ENCODE results near the gene TUBA3D.
"Not testable (repeated sequence)": the region's sequence is repeated elsewhere in the genome, so short reads cannot be mapped to it uniquely, and the experiment has no call there.

TUBA3D gene

DNA sequence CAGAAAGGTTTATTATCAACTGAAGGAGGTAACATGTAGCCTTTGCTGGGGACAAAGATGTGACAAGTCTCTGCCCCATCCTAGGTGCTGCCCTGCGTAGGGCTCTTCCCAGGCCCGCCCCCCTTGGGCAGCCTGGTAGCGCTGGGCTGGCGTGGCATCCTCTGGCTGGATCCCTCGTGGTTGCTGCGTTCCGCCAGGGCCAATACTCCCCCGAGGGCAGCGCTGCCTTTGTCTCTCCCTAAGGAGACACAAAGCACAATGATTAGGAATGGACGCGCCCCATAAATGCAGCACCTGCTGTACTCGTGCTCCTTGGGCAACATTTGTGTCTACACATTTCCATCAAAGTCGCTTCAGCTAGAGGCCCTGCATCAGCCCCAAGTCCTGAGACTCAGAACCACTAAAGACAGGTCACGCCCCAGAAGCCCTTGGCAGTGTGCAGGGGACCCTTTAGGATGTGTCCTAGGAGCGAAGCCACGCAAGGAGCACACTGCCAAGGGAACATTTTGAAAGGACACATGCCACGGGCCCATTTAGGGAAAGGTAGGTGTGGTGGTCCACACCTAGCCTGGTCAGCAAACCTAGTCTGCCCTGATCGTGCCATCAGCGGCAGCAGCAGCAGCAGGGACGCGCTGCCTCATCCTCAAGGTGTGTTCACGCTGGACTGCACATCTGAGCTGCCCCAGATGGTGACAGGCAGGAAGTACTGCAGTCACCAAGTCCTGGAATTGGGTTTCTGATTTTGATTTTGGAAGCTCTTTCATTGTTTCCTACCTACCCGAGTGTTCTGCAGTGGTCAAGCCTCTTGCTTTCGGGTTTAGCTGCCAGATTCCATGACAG, 8.3 kb downstream of the TUBA3D start:
- not testable (repeated sequence) for DNase-seq (ENCODE audit: low spot score)

DNA sequence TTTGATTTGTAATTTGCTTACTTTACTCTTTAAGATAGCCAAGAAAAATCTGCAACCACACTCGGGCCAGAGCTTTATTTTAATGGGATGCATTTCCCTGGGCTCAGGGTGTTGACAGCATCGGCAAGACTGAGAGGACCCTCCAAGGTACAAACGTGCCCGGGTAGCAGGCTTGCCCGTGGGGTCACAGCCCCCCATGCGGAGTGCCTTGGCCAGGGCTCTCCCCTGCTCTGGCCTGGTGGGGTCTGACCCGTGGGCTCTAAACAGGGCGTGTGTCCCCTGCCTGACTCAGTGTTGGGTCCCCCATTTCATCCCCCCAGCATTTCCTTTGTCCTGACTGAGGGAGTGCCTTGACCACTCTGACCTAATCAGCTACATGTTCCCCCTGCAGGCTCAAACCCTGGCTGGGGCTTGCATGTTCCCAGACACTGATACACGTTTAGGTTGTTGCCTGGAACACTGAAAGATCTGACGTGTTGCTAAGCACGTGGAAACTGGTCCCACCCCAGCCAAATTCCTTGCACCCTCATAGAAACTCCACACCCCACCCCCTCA, 9.1 kb downstream of the TUBA3D start:
- not testable (repeated sequence) for DNase-seq (ENCODE audit: low spot score)

DNA sequence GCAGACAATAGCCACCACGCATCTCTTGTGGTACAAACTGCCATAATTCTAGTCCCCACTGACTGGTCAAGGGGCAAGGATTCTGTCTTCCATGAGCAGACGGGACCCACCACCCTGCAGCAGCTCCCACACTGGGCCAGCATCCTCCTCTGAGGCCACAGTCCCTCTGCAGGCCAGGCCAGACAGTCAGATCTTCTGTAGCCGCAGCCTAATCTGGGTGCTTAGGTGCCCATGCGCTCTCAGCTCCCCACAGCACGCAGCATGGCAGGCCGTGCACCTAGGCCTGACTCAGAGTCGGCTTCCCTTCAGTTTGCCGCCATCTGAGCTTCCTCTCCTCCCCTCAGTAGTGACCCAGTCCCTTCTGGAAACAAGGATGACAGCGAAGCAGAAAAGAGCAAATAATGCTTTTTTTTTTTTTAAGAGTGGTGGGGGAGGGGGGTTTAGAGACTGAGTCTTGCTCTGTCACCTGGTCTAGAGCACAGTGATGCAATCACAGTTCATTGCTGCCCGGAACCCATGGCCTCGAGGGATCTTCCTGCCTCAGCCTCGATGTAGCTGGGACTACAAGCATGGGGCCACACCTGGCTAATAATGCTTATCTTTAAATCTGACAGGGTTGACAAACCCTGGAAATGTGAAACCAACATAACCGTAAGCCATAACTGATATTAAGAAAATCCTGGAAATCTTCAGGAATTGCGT, 10.4 kb downstream of the TUBA3D start:
- not testable (repeated sequence) for DNase-seq (ENCODE audit: low spot score)

DNA sequence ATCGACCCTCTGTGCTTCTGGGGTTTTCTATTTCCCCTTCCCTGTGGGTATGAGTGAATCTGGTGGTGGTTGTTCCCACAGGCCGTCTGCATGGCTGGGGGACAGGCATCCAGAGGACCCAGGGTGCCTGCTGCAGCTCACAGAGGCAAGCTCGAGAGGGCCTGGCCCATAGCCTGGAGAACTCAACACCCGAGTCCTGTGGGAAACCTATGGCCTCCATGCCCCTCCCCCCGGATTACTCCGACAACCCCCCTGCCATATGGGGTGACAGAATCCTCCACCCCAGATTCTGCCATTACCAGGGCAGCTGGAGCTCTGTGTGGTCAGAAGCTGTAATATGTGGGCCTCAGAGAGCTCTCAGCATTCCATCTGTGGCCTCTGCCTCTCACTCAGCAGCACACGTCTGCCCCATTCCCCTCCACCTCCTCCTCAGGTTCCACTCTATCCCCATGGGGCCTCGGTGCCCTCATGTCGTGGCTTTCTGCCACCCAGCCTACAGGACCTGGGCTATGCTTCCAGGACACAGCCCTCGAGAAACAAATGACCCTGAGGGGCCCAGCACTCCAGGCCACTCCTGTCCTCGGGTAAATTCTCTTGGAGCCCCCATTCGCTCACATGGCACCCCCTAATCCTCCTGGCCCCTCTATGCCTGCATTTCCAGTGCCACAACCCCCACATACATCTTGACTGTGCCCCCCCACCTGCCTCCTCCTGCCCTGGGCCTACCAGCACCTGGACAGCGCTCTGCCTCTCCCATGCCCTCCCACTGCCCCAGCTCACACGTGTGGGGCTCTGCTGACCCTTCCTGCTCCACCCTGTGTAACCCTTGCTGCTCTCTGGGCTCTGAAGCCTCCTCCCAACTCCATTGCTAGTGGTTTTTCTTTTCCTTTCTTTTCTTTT, 12.6 kb downstream of the TUBA3D start:
- no peak for DNase-seq (ENCODE audit: low spot score)

DNA sequence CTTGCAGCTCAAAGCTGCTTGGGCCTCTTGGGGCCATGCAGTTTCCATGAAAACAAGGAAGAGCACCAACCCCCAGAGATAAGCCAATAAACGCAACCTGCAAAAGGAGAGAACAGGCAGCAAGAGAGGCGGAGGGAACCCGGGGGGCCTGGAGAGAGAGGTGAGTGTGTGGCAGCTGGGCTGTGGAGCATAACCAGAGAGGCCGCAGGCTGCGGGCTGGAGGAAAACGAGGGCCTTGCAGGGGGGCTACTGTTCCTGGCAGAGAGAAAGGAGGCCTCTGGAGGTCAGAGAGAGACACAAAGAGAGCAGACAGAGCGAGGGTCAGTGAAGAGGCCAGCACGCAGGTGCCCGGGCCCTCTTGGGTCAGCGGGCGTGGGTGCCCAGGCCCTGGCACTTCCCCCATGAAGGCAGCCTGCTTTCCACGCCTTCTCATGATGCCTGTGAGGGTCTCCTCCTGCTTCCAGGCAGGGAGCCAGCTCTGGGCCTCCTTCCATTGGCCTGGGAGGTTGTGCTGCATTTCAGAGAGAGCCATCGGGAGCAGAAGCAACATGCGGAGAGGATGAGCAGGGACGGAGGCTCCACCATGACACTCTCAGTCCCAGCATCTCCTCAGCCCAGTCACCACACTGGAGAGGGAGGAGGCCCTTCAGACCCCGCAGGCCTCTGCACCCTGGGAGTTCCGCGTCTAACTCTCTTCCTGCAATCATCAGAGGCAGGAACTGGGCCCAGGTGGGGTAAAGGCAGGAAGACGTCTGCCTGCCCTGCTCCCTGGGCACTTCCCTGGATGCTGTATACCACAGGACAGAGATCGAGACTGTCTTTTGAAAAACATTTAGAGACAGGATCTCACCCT, 14.9 kb downstream of the TUBA3D start:
- DNase-seq (ENCODE audit: low spot score), result not testable (repeated sequence)

DNA sequence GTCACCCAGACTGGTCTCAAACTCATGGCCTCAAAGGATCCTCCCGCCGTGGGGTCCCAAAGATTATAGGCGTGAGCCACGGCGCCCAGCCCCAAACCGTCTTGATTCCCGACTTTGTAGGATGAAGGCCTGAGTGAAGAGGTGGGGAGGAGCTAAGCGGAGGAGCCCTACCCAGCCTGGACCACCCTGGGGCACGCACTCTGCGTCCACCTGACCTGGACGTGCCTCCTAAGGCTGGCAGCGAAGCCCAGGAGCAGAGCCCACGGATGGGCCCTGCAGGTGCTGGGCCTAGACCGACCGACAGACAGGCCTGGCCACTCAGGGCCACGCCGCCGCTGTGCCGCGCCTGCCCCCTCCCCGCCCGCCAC, 15.5 kb downstream of the TUBA3D start:
- DNase-seq (ENCODE audit: low spot score), result not testable (repeated sequence)

DNA sequence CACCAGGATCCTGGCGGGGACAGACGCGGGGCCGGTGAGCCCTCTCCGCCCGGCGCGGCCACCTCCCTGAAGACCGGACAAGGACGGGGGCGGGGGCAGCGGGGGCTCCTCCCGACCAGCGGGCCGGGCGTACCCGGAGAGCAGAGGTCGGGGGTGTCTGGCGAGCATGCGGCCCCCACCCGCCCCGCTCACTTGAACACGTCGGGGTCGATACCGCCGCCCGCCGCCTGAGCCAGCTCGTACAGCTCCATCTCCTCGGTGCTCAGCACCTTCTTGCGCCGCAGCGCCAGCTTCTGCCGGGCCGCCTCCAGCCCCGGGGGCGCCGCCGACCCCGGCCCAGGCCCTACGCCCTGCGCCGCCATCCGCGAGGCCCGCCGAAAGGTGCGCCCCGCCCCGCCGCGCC, 16.1 kb downstream of the TUBA3D start, which contains the start of gene MZT2A:
Gene MZT2A, minus strand, starts transcription at position 383 of the 403 bp plus-strand sequence. Its CDS starts 21 bp downstream, at position 362.
- not testable (repeated sequence) for DNase-seq (ENCODE audit: low spot score)

DNA sequence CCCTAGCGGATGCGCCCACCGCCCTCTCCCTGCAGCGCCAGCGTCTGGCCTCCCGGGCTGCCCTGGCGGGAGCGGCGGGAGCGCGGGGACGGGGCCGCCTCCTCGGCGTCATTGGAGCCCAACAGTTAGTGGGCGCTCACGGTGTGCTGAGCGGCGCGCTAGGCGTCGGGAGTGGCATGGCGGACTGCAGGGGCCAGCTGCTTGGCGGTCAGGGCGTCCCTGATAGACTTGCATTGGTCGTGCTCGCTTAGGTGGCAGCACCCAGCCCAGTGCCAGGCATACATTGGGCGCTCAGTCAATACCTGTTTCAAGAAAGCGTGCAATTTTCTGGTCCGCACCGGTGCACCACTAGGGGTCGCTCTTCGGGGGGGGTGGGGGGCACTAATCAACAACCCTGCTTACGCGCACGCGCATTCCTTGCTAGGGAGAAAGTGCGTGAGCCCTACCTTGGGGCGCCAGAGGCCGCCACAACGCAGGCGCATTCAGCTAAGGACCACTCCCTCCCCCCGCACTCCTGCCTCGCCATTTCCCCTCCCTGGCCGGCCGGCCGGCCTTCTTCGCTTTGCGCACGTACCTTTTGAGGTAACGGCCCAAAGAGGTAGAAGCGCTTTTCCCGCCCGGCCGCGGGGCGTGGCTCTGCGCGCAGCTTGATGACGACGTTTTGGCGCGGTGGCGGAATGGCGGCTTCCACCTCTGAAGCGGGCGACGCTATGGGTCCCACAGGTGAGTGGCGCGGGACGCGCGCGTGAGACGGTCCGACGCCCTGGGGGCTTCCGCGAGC, 16.7 kb downstream of the TUBA3D start:
- peak; percentile 99 for DNase-seq (ENCODE audit: low spot score)

DNA sequence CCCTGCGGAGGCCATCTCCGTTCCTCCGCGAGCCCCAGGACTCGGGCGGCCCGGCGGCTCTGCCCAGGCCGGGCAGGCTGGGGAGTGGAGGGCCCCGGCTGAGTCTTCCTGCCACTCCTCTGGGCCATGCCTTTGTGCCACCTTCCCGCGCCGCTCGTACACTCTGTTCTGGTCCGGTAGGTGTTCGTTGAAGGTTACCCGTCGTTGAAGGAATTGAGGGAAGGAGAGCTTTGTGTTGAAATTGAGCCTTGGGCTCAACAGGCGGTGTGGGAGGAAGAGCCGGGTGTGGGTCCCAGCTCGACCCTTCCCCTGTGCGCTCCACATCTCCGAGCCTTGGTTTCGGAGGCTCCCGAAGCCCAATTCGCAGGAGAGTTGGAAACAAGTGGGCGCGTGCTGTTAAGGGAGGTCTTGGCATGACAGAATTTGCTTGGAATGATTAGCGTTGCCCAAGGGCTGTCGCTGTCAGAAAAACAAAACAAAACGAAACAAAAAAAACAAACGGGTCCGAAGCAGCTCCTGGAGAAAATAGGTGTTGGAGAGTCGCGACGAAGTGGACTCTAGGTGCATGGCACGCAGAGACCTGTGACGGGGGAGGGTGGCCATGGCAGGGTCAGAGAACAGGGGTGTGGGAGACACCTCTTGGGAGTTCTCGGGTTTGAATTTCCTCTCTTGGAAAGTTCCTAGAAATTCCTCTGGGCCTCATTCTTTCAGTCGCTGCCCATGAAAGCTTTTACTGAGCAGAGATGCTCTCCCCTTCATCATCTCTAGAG, 17.5 kb downstream of the TUBA3D start:
- DNase-seq (ENCODE audit: low spot score), result no peak

DNA sequence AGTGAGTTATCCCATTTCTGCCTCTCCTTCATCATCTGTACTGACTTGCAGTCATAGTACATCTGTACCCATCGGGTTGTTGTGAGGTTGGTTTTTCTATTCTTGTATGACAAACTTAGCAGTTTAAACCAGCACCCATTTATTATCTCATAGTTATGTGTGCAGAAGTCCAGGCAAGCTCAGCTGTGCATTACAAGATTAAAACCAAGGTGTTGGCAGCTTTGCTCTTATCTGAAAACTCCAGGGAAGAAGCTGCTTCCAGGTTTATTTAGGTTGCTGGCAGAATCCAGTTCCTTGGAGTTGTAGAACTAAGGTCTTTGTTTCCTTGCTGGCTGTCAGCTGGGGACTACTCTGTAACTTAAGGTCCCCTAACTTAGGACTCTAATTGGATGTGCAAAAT, 19.6 kb downstream of the TUBA3D start:
- not testable (repeated sequence) for DNase-seq (ENCODE audit: low spot score)

DNA sequence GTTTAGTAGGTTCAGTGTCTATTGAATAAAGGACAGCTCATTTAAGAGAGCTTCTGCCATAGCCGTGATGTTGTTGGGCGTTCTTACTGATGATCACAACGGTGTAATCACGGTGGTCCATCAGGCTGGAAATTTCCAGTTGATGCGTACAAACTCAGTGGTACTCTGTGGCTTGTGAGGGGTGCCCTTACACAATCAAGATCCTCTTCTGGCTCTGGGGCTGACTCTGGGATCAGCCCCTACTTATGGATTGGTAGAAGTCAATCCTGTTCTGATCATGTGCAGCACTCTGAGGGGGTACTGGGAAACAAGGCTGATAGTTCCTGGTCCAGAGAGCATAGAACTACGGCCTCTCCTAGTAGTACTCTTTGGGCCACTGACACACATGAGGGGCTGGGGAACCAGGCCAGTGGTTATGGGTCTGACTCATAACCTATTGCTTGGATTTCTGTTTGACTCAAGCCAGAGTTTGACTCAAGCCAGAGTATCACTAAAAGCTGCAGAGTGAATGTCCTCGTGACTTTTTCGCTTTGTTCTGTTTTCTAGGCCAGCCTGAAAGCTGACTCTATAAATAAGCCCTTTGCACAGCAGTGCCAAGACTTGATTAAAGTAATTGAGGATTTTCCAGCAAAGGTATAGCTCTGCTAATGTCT, 22.5 kb downstream of the TUBA3D start:
- DNase-seq (ENCODE audit: low spot score), result peak; percentile 10

DNA sequence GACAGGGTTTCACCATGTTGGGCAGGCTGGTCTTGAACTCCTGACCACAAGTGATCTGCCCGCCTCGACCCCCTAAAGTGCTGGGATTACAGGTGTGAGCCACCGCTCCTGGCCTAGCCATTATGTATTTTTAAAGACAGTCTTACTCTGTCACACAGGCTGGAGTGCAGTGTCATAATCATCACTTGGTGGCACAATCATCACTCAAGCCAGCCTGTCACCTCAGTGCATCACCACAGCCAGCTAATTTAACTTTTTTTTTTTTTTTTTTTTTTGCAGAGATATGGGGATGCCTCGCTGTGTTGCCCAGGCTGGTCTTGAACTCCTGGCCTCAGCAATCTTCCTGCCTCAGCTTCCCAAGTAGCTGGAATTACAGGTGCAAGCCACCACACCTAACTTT, 27.7 kb downstream of the TUBA3D start:
- not testable (repeated sequence) for DNase-seq (ENCODE audit: low spot score)

DNA sequence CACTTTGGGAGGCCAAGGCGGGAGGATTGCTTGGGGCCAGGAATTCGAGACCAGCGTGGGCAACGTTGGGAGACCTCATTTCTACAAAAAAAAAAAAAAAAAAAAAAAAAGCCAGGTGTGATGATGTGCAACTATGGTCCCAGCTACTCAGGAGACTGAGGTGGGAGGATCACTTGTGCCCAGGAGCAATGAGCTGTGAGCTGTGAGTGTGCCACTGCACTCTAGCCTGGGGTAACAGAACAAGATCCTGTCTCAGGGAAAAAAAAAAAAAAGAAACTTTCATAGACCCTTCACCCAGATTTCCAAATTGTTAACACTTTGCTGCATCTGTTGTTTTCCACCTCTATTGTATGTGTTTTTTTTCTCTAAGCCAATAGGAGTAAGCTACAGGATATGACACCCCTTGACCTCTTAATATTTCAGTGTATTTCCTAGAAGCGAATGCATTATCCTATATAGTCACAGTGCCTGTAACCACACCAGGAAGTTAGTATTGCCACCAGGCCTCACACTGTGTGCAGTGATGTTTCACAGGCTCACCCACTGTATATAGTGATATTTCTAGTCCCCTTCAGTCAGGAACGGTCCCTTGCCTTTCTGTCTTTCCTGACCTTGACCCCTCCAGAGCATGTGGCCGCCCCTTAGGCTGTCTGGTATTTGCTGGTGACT, 28.3 kb downstream of the TUBA3D start:
- DNase-seq (ENCODE audit: low spot score), result not testable (repeated sequence)

DNA sequence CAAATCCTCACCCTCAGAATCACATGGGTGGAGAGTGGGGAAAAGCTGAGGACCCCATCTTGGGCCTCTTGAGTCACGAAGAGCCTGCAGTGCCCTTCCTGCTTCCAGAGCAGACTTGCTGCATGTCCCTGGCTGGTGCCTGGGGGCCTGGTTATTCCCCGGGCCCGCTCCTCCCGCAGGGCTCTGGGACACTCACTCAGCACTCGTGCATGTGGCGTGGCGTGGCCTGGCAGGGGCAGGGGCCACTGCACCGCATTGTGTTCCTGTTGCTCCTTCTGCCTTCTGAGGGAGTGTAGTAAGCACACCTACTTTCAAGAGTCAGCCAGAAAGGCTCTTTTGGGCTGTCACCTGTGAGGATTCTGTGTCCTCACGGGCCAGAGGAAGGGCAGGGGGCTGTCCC, 33.7 kb downstream of the TUBA3D start:
- no peak for DNase-seq (ENCODE audit: low spot score)

DNA sequence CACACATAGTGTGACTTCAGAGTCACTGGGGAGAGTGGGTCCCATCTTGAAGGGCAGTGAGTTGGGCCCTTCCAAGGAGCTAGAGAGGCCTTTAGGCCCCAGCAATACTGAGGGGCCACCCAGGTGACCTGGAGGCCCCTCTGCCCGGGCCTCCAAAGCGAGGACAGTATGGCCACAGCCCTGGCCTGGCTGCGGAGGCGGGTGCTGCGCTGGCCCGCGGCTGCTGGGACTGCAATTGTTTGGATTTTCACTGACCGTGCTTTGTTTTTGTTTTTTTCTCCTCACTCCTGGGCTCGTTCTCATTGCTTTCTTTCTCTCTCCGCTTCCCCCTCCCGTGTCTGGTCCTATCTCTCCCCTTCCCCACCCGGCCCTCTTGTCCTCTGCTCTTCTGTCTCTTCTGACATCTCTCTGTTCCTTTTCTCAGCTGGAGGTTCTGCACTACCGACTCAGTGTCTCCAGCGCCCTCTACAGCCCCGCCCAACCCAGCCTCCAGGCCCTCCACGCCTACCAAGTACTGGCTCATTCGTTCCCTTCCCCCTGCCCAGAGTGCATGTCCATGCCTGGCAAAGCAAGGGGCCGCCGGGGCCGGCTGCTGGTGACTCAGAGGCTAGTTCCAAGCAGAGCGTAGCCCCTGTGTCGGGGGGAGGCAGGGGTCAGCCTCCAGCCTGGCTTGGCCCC, 35.5 kb downstream of the TUBA3D start:
- not testable (repeated sequence) for DNase-seq (ENCODE audit: low spot score)

DNA sequence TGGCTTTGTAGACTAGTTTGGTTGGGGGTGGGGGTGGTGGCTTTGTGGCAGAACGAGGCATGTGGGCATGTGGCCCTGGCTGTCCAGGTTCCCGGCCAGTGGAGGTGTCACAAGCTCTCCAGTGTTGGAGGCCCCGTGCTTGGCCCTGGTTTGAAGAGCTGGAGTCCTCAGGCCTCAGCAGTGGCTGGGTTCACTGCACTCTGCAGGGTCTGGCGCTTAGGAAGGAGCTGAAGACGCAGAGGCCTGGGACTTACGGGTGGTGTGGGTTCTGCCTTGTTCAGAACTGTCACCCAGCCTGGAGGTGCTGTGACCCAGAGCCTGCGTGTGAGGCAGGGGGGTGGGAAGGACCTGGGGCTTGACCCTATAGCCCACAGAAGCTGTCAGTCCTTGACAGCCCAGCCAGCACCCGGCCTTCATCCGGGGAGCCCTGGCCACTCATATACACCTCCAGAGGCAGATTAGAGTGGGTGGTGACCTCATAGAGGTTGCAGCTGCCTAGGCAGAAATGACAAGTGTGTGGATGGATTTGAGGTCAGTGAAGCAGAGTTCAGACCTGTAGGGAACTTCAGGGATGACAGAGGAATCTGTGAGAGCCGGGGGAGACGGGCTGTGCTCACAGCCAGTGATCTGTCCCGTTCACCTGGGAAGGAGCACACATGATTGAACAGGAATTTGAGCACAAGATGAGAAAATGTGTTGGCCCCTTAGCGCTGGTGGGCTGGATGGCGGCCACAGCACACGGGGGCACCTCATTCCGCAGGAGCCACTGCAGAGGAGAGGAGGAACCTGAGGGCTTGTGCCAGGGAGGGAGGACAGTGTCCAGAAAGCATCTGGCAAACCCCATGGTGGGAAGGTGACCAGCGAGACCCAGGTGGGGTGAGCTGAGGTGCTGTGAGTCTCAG, 36.3 kb downstream of the TUBA3D start:
- not testable (repeated sequence) for DNase-seq (ENCODE audit: low spot score)

Measured in AG08395 (cell line).